ENCODE measurements around the gene LTN1. TPM values are rescaled to one million over a fixed set of nuclear protein-coding genes. Genes with fewer than 3 reads are reported as not detected.
A peak's percentile ranks its signal among the peaks of the same experiment; 100 is the strongest.

Gene LTN1
- total RNA-seq, 1 donor from 2014 or later = 28.9 TPM

DNA sequence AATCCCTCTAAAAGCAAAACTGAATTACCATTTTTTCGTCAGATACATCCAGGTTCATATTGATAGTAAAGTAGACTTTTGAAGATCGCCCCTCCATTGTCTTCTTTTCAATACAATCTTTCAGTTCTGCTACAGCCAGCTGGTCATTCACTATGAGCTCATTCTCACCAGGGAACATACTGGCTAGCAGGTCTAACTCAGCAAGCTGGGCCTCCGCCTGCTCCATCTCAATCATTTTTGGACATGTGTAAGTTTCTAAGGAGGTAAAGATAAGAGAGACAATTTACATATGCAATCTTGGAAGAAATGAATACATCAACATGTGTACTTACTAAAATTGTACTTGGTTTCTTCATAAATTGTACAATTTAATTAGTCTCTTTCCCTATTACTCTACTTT, 15.7 kb upstream of the LTN1 start:
- Mint-ChIP-seq H3K27ac (ENCODE audit: unreplicated experiment) (peak overlapping the region; percentile 86), H3K36me3 (ENCODE audit: low read depth, unreplicated experiment) (peaks cover 2% of the 10 kb centered on the region), H3K4me3 (ENCODE audit: unreplicated experiment) (no peak overlapping the region), H3K27me3 (ENCODE audit: low read depth, unreplicated experiment) (no peaks in the 10 kb centered on the region), H3K9me3 (ENCODE audit: unreplicated experiment) (no peaks in the 10 kb centered on the region), H3K4me1 (ENCODE audit: low read depth, unreplicated experiment) (peaks cover 3% of the 10 kb centered on the region)
- no peaks in the 10 kb centered on the region for H3K27me3 ChIP-seq (ENCODE audit: insufficient read depth, low read length)
- no peak overlapping the region for H3K4me3 ChIP-seq (ENCODE audit: insufficient read depth, low read depth, low read length)
- H3K9me3 ChIP-seq (ENCODE audit: insufficient read depth, low read depth, low read length) = no peaks in the 10 kb centered on the region
- H3K4me1 ChIP-seq (ENCODE audit: insufficient read depth, low read length) = no peaks in the 10 kb centered on the region
- DNase-seq (ENCODE audit: low read depth) (no peak), FAIRE-seq (no peak)
- H3K4me2 ChIP-seq (ENCODE audit: low read length) = no peak overlapping the region
- H2AFZ ChIP-seq (ENCODE audit: low read depth, low read length) = no peak overlapping the region
- H4K20me1 ChIP-seq (ENCODE audit: insufficient read depth, low read length) = no peaks in the 10 kb centered on the region
- H3K36me3 ChIP-seq (ENCODE audit: insufficient read depth, low read length) = peaks cover 8% of the 10 kb centered on the region
- no peaks in the 10 kb centered on the region for H3K79me2 ChIP-seq (ENCODE audit: insufficient read depth, low read length)
- TF ChIP-seq, protein P1, sequence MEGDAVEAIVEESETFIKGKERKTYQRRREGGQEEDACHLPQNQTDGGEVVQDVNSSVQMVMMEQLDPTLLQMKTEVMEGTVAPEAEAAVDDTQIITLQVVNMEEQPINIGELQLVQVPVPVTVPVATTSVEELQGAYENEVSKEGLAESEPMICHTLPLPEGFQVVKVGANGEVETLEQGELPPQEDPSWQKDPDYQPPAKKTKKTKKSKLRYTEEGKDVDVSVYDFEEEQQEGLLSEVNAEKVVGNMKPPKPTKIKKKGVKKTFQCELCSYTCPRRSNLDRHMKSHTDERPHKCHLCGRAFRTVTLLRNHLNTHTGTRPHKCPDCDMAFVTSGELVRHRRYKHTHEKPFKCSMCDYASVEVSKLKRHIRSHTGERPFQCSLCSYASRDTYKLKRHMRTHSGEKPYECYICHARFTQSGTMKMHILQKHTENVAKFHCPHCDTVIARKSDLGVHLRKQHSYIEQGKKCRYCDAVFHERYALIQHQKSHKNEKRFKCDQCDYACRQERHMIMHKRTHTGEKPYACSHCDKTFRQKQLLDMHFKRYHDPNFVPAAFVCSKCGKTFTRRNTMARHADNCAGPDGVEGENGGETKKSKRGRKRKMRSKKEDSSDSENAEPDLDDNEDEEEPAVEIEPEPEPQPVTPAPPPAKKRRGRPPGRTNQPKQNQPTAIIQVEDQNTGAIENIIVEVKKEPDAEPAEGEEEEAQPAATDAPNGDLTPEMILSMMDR (IDR thresholded peaks at IDR 0.05; ENCODE audit: insufficient read depth, low read depth, low read length) = no peak
- TF ChIP-seq EZH2 (IDR thresholded peaks at IDR 0.05; ENCODE audit: insufficient read depth, low read length) = no peak
- no peak overlapping the region for H3K27ac ChIP-seq (ENCODE audit: low read depth, low read length)
- H3K9ac ChIP-seq (ENCODE audit: low read length) = no peak overlapping the region

DNA sequence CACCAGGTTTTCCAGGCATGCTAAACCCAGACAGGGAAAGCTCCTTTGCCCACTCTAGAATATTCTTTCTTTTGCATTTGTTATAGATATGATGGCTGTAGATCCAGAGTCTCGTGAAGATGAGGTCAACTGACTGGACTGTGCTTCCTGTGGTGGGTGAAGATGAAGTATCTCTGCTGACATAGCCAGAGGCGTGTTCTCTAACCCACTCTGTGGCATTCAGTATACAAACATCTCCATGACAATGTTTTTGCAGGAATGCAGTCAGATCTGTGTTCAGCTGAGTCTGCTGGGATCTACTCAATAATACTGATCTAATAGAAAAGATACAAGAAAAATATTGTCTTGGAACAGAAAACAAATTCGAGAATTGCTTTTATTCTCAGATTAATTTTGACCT, 15.1 kb upstream of the LTN1 start:
- no peaks in the 10 kb centered on the region for H3K9me3 Mint-ChIP-seq (ENCODE audit: unreplicated experiment)
- H3K27me3 Mint-ChIP-seq (ENCODE audit: low read depth, unreplicated experiment) = no peaks in the 10 kb centered on the region

DNA sequence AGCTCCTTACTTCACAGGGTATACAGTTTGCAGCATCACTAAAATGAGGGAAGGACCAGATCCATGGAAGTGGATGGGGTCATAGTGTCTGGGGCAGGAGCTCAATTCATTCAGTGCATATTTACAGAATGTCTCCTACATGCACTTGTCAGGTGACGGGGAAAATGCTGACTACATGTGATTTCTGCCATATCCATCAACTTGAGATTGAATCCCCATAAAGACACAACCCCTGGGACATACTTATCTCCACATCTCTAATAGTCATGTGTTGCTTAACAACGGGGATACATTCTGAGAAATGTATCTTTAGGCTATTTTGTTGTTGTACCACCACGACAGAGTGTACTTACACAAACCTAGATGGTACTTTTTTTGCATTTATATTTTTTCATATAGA, 14.5 kb upstream of the LTN1 start:
- Histone ChIP-seq H3K9me3 (ENCODE audit: insufficient read depth, low read depth, low read length) (no peaks in the 10 kb centered on the region), H3K79me2 (ENCODE audit: insufficient read depth, low read length) (no peaks in the 10 kb centered on the region), H3K4me2 (ENCODE audit: low read length) (no peak overlapping the region), H3K9ac (ENCODE audit: low read length) (no peak overlapping the region), H4K20me1 (ENCODE audit: insufficient read depth, low read length) (no peaks in the 10 kb centered on the region), H3K4me3 (ENCODE audit: insufficient read depth, low read depth, low read length) (no peak overlapping the region), H3K27ac (ENCODE audit: low read depth, low read length) (no peak overlapping the region), H3K4me1 (ENCODE audit: insufficient read depth, low read length) (peaks cover 3% of the 10 kb centered on the region), H2AFZ (ENCODE audit: low read depth, low read length) (no peak overlapping the region), H3K27me3 (ENCODE audit: insufficient read depth, low read length) (no peaks in the 10 kb centered on the region), H3K36me3 (ENCODE audit: insufficient read depth, low read length) (peaks cover 8% of the 10 kb centered on the region)
- FAIRE-seq = no peak
- Mint-ChIP-seq H3K4me1 (ENCODE audit: low read depth, unreplicated experiment) (peaks cover 3% of the 10 kb centered on the region), H3K36me3 (ENCODE audit: low read depth, unreplicated experiment) (peaks cover 2% of the 10 kb centered on the region), H3K4me3 (ENCODE audit: unreplicated experiment) (no peak overlapping the region), H3K9me3 (ENCODE audit: unreplicated experiment) (no peaks in the 10 kb centered on the region), H3K27me3 (ENCODE audit: low read depth, unreplicated experiment) (no peaks in the 10 kb centered on the region), H3K27ac (ENCODE audit: unreplicated experiment) (no peak overlapping the region)
- no peak for TF ChIP-seq EZH2 (IDR thresholded peaks at IDR 0.05; ENCODE audit: insufficient read depth, low read length)
- TF ChIP-seq, protein P1 (IDR thresholded peaks at IDR 0.05; ENCODE audit: insufficient read depth, low read depth, low read length) = no peak
- no peak for DNase-seq (ENCODE audit: low read depth)

More for the DNA sequence above, 15.1 kb upstream of the LTN1 start:
- Histone ChIP-seq H3K79me2 (ENCODE audit: insufficient read depth, low read length) (no peaks in the 10 kb centered on the region), H3K27me3 (ENCODE audit: insufficient read depth, low read length) (no peaks in the 10 kb centered on the region), H3K27ac (ENCODE audit: low read depth, low read length) (no peak overlapping the region), H4K20me1 (ENCODE audit: insufficient read depth, low read length) (no peaks in the 10 kb centered on the region), H3K9ac (ENCODE audit: low read length) (no peak overlapping the region), H3K36me3 (ENCODE audit: insufficient read depth, low read length) (peaks cover 8% of the 10 kb centered on the region), H3K4me3 (ENCODE audit: insufficient read depth, low read depth, low read length) (no peak overlapping the region), H2AFZ (ENCODE audit: low read depth, low read length) (no peak overlapping the region), H3K4me1 (ENCODE audit: insufficient read depth, low read length) (no peaks in the 10 kb centered on the region), H3K9me3 (ENCODE audit: insufficient read depth, low read depth, low read length) (no peaks in the 10 kb centered on the region), H3K4me2 (ENCODE audit: low read length) (no peak overlapping the region)
- no peak for DNase-seq (ENCODE audit: low read depth)
- TF ChIP-seq, protein P1 (IDR thresholded peaks at IDR 0.05; ENCODE audit: insufficient read depth, low read depth, low read length) = no peak
- no peak for TF ChIP-seq EZH2 (IDR thresholded peaks at IDR 0.05; ENCODE audit: insufficient read depth, low read length)
- peak overlapping the region; percentile 86 for H3K27ac Mint-ChIP-seq (ENCODE audit: unreplicated experiment)
- H3K4me1 Mint-ChIP-seq (ENCODE audit: low read depth, unreplicated experiment) = peaks cover 3% of the 10 kb centered on the region
- no peak for FAIRE-seq
- H3K36me3 Mint-ChIP-seq (ENCODE audit: low read depth, unreplicated experiment) = peaks cover 2% of the 10 kb centered on the region
- H3K4me3 Mint-ChIP-seq (ENCODE audit: unreplicated experiment) = no peak overlapping the region

All from astrocyte (in vitro differentiated cells and primary cell).